HepG2 (cell line): ENCODE measurements around the gene P4HA1. TPM values are rescaled to one million over a fixed set of nuclear protein-coding genes. Genes with fewer than 3 reads are reported as not detected.

Experiments used
- AHR ChIP-seq: IDR thresholded peaks from 2 replicates; pipeline ENCODE4 v1.6.1; 2018; ENCODE audit warnings: missing genetic modification reagents, missing compliant biosample characterization
- KDM2A ChIP-seq: sonication (generic); formaldehyde crosslinking; IDR thresholded peaks from 2 replicates; pipeline ENCODE4 v1.4.0; 2020; ENCODE audit warnings: low read depth, missing genetic modification reagents, borderline replicate concordance
- REPIN1 ChIP-seq: sonication (generic); formaldehyde crosslinking; IDR thresholded peaks from 2 replicates; pipeline ENCODE4 v1.8.0; 2022; ENCODE audit warnings: missing genetic modification reagents, low read depth, mild to moderate bottlenecking, borderline replicate concordance
- SRF ChIP-seq: IDR thresholded peaks from 2 replicates; pipeline ENCODE4 v1.6.1; 2011; ENCODE audit warnings: mild to moderate bottlenecking, low read depth, low read length, moderate library complexity
- ZBTB3 ChIP-seq: sonication (generic); formaldehyde crosslinking; IDR thresholded peaks from 2 replicates; pipeline ENCODE4 v1.4.0; 2020; ENCODE audit warnings: low read depth, mild to moderate bottlenecking, moderate library complexity, missing genetic modification reagents, borderline replicate concordance
- ZC3H13 ChIP-seq: sonication (generic); formaldehyde crosslinking; IDR thresholded peaks from 2 replicates; pipeline ENCODE4 v1.8.1; 2023; ENCODE audit warnings: mild to moderate bottlenecking, missing genetic modification reagents, moderate library complexity
- ZFP37 ChIP-seq: sonication (generic); formaldehyde crosslinking; IDR thresholded peaks from 2 replicates; pipeline ENCODE4 v1.4.0; 2020; ENCODE audit warnings: missing genetic modification reagents, borderline replicate concordance
- ZNF235 ChIP-seq: sonication (generic); formaldehyde crosslinking; IDR thresholded peaks from 2 replicates; pipeline ENCODE4 v1.8.1; 2023; ENCODE audit warnings: mild to moderate bottlenecking, missing genetic modification reagents, borderline replicate concordance
- ZNF253 ChIP-seq: sonication (generic); formaldehyde crosslinking; IDR thresholded peaks from 2 replicates; pipeline ENCODE4 v1.8.0; 2022; ENCODE audit warnings: mild to moderate bottlenecking, missing genetic modification reagents, borderline replicate concordance
- ZNF331 ChIP-seq: sonication (generic); formaldehyde crosslinking; IDR thresholded peaks from 2 replicates; pipeline ENCODE4 v1.4.0; 2020; ENCODE audit warnings: missing genetic modification reagents
- ZNF850 ChIP-seq: sonication (generic); formaldehyde crosslinking; conservative IDR thresholded peaks from 2 replicates; pipeline ENCODE4 v1.9.0; 2021; ENCODE audit warnings: mild to moderate bottlenecking, missing genetic modification reagents
- ZNF883 ChIP-seq: sonication (generic); formaldehyde crosslinking; IDR thresholded peaks from 2 replicates; pipeline ENCODE4 v1.5.1; 2020; ENCODE audit warnings: mild to moderate bottlenecking, missing genetic modification reagents; ENCODE audit errors: not compliant biosample characterization
- ZSCAN31 ChIP-seq: sonication (generic); formaldehyde crosslinking; IDR thresholded peaks from 2 replicates; pipeline ENCODE4 v1.5.0; 2020; ENCODE audit warnings: low read depth, mild to moderate bottlenecking, missing genetic modification reagents
- polyA plus RNA-seq, 8 experiments: library from polyadenylated mRNA; depleted of rRNA in 3 of 8; stranded (reverse) in 7 of 8; unstranded in 1 of 8; fragments of >200 nt; fragmentation: Illumina TruSeq in 4 of 8; extraction: Trizol in 4 of 8; gene quantifications; 2 replicates each; pipeline versions ENCODE4 v1.2.1 to v1.2.3, GENCODE V29; 2011 to 2016; ENCODE audit warnings: low read depth in 4 of 8, missing spikeins in 1 of 8, mixed read lengths in 1 of 8; ENCODE audit not compliant: insufficient read depth in 1 of 8
- total RNA-seq, 5 experiments: library from RNA; depleted of rRNA; stranded (reverse); fragments of >200 nt; fragmentation: Illumina TruSeq; extraction: Trizol; gene quantifications; 2 replicates each; pipeline ENCODE4 v1.2.3, GENCODE V29; 2016; ENCODE audit warnings: low read depth in 1 of 5
- TF ChIP-seq, protein P1 (sequence below): sonication (generic); formaldehyde crosslinking; IDR thresholded peaks from 2 replicates; pipeline ENCODE4 v1.4.0; 2020; ENCODE audit warnings: missing genetic modification reagents
- TF ChIP-seq, protein P2 (sequence below): sonication (generic); formaldehyde crosslinking; IDR thresholded peaks from 2 replicates; pipeline ENCODE4 v1.9.0; 2021; ENCODE audit warnings: missing genetic modification reagents, borderline replicate concordance
- TF ChIP-seq, protein P3 (sequence below): sonication (generic); formaldehyde crosslinking; IDR thresholded peaks from 2 replicates; pipeline ENCODE4 v1.5.0; 2020; ENCODE audit warnings: mild to moderate bottlenecking, missing genetic modification reagents

Gene P4HA1
- total and polyA plus RNA-seq, 2 of the 13 experiments (the other 11 are each of a cell fraction or from before 2014, with no cell fraction given), result 63.1 to 196 TPM

DNA sequence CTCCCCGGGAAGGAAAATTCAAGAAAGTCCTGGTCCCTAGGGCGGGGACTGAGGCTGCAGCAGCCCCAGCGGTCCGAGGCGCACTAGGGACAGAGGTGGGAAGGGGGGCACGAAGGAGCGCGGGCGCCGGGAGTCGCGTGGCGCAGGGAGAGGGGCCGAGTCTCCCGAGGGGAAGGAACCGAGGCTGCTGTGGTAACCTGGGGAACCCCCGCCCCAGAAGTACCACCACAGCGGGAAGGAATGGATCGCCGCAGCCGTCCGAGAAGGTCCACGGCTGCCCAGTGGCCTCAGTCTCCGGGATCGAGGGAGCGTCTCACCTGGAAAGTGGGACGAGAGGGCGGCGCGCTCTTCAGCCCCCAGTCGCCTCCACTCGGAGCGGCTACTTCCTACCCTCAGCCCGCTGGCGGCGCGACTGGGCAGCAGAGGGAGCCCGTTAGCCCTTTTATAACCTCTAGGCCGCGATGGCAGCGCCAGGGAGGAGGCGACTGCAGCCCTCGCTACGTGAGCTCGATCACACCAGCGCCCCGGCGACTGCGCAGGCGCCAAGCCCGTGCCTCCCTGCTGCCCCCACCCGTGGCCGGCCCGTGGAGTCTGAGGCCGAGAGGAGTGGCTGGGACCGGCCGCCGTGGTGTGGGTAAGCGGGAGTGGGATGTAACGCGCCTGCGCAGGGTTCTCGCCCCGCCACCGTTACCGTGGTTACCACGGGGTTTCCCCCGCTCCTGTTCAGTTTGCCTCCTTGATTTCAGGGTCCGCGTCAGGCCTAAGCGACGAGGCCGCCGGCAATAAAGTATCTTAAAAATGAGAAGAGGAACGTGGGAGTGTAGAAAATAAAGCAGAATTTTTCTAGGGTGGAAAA, at the start of gene P4HA1 (continued):
- TF ChIP-seq ZNF883, result peak; percentile 89
- peak; percentile 73; the same call in 1 of the 2 replicates for TF ChIP-seq REPIN1 (CRISPR knock-in tag)
- TF ChIP-seq ZFP37 (CRISPR knock-in tag), result 0 out of 2 replicates have a peak, but pooled peaks have one; percentile 25
- TF ChIP-seq, protein P1, sequence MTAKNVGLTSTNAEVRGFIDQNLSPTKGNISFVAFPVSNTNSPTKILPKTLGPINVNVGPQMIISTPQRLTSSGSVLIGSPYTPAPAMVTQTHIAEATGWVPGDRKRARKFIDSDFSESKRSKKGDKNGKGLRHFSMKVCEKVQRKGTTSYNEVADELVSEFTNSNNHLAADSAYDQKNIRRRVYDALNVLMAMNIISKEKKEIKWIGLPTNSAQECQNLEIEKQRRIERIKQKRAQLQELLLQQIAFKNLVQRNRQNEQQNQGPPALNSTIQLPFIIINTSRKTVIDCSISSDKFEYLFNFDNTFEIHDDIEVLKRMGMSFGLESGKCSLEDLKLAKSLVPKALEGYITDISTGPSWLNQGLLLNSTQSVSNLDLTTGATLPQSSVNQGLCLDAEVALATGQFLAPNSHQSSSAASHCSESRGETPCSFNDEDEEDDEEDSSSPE (CRISPR knock-in tag), result peak; percentile 84
- TF ChIP-seq, protein P2, sequence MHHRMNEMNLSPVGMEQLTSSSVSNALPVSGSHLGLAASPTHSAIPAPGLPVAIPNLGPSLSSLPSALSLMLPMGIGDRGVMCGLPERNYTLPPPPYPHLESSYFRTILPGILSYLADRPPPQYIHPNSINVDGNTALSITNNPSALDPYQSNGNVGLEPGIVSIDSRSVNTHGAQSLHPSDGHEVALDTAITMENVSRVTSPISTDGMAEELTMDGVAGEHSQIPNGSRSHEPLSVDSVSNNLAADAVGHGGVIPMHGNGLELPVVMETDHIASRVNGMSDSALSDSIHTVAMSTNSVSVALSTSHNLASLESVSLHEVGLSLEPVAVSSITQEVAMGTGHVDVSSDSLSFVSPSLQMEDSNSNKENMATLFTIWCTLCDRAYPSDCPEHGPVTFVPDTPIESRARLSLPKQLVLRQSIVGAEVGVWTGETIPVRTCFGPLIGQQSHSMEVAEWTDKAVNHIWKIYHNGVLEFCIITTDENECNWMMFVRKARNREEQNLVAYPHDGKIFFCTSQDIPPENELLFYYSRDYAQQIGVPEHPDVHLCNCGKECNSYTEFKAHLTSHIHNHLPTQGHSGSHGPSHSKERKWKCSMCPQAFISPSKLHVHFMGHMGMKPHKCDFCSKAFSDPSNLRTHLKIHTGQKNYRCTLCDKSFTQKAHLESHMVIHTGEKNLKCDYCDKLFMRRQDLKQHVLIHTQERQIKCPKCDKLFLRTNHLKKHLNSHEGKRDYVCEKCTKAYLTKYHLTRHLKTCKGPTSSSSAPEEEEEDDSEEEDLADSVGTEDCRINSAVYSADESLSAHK (CRISPR knock-in tag), result no peak
- TF ChIP-seq ZC3H13 (CRISPR knock-in tag), result 0 out of 2 replicates have a peak, but pooled peaks have one; percentile 86
- peak; percentile 95 for TF ChIP-seq ZSCAN31 (CRISPR knock-in tag)
- TF ChIP-seq ZNF235 (CRISPR knock-in tag), result peak; percentile 33; the same call in 1 of the 2 replicates
- TF ChIP-seq SRF, result peak; percentile 42; the same call in 1 of the 2 replicates
- TF ChIP-seq, protein P3, sequence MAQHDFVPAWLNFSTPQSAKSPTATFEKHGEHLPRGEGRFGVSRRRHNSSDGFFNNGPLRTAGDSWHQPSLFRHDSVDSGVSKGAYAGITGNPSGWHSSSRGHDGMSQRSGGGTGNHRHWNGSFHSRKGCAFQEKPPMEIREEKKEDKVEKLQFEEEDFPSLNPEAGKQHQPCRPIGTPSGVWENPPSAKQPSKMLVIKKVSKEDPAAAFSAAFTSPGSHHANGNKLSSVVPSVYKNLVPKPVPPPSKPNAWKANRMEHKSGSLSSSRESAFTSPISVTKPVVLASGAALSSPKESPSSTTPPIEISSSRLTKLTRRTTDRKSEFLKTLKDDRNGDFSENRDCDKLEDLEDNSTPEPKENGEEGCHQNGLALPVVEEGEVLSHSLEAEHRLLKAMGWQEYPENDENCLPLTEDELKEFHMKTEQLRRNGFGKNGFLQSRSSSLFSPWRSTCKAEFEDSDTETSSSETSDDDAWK (CRISPR knock-in tag), result no peak
- no peak; the same call in 1 of the 2 replicates for TF ChIP-seq ZNF850 (CRISPR knock-in tag)
- TF ChIP-seq ZBTB3, result no peak
- TF ChIP-seq AHR, result no peak; the same call in 1 of the 2 replicates
- TF ChIP-seq KDM2A (CRISPR knock-in tag), result peak; percentile 99
- no peak; the same call in 1 of the 2 replicates for TF ChIP-seq ZNF253 (CRISPR knock-in tag)
- peak; percentile 70; the same call in 1 of the 2 replicates for TF ChIP-seq ZNF331 (CRISPR knock-in tag)
